ENCODE data around the gene MDM1. TPM values are rescaled to one million over a fixed set of nuclear protein-coding genes. Genes with fewer than 3 reads are reported as not detected.

MDM1 gene
- total RNA-seq, 3 donors from 2014 or later: 7.1 to 70.9 (median 11.5) TPM

- DNase-seq: no peak
- intact Hi-C loops (cut with DNase I, micrococcal nuclease): no loop called here
- no peaks in the 10 kb centered on the region for H3K4me1 ChIP-seq (ENCODE audit: low read depth)
Measured at GRCh38 chr12:68331500-68331868, 678 bp downstream of the MDM1 start.

DNA sequence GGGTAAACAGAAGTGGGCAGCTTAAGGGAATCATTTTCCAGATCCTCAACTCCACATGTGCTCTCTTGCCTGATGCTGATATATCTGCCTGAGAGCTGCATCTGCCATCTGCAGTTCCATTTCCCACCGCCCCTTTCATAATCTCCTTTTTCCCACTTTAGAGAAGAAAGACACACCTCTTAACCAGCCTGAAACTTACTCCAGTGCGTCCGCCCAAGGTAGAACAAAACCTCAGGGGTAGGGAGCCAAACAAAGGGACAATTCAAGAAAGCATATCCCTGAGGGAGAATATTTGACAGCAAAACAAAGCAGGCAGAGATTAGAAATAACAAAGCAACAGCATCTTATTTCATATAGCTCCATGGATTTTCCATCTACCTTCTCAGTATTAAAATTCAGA, 4.3 kb downstream of the MDM1 start:
- ATAC-seq: no peak
- Histone ChIP-seq H3K36me3 (ENCODE audit: low read depth) (no peaks in the 10 kb centered on the region), H3K9me3 (no peaks in the 10 kb centered on the region), H3K4me1 (ENCODE audit: low read depth) (no peaks in the 10 kb centered on the region), H3K4me3 (no peak overlapping the region)
- no peak for DNase-seq
- TF ChIP-seq, protein P1, sequence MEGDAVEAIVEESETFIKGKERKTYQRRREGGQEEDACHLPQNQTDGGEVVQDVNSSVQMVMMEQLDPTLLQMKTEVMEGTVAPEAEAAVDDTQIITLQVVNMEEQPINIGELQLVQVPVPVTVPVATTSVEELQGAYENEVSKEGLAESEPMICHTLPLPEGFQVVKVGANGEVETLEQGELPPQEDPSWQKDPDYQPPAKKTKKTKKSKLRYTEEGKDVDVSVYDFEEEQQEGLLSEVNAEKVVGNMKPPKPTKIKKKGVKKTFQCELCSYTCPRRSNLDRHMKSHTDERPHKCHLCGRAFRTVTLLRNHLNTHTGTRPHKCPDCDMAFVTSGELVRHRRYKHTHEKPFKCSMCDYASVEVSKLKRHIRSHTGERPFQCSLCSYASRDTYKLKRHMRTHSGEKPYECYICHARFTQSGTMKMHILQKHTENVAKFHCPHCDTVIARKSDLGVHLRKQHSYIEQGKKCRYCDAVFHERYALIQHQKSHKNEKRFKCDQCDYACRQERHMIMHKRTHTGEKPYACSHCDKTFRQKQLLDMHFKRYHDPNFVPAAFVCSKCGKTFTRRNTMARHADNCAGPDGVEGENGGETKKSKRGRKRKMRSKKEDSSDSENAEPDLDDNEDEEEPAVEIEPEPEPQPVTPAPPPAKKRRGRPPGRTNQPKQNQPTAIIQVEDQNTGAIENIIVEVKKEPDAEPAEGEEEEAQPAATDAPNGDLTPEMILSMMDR (IDR thresholded peaks at IDR 0.05): no peak
- intact Hi-C loops (cut with DNase I, micrococcal nuclease): no loop called here

More at GRCh38 chr12:68331500-68331868, 678 bp downstream of the MDM1 start:
- Histone ChIP-seq H3K36me3 (ENCODE audit: low read depth) (no peaks in the 10 kb centered on the region), H3K9me3 (no peaks in the 10 kb centered on the region), H3K4me3 (peak overlapping the region; percentile 52)
- TF ChIP-seq, protein P1 (IDR thresholded peaks at IDR 0.05): no peak
- ATAC-seq: no peak

DNA sequence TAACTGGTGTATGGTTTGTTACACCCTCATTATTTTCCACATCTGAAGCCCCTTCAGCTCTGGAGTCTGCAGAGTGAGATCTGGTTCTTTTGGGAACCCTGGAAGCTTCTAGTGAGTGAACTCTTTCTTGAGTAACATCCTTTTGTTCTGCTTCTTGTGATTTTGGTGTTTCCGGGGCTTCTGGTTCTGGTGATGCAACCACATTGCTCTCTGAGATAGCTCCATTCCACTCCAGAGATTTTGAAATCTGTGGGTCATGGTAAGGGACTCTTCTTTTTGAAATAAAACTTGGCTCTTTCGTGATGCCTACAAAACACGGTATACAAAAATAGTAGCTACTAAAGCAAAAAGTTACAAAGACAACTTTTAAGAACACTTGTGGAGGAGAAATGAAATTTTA, 5.4 kb downstream of the MDM1 start:
- ATAC-seq (no peak), DNase-seq (no peak)
- TF ChIP-seq, protein P1 (IDR thresholded peaks at IDR 0.05): no peak
- intact Hi-C loops (cut with DNase I, micrococcal nuclease): no loop called here
- H3K36me3 ChIP-seq (ENCODE audit: low read depth): no peaks in the 10 kb centered on the region
- H3K4me3 ChIP-seq: no peak overlapping the region
- no peaks in the 10 kb centered on the region for H3K9me3 ChIP-seq
- no peaks in the 10 kb centered on the region for H3K4me1 ChIP-seq (ENCODE audit: low read depth)

DNA sequence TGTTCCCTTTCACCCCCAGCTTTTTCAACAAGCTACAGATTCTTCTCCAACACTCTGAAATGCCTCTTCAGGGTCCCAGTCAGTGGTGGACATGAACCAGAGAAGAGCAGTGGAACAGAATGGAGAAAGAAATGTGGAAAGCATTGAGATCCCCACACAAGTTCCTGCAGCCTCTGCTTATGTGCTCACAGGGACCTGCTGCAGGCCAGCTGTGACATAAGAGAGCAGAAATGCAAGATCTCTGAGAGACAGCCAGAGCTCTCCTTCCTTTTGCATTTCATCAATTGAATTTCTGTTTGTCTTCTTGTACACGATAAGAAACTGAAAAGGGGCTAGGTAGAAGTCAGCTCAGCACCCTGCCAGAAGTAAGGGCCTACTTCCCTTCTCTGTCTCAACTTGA, 6.2 kb downstream of the MDM1 start:
- Histone ChIP-seq H3K4me1 (ENCODE audit: low read depth) (no peaks in the 10 kb centered on the region), H3K9me3 (no peaks in the 10 kb centered on the region), H3K4me3 (no peak overlapping the region), H3K36me3 (ENCODE audit: low read depth) (no peaks in the 10 kb centered on the region)
- intact Hi-C loops (cut with DNase I, micrococcal nuclease): no loop called here
- ATAC-seq (no peak), DNase-seq (no peak)
- TF ChIP-seq, protein P1 (IDR thresholded peaks at IDR 0.05): no peak

GRCh38 chr12:68324531-68324930, 7.6 kb downstream of the MDM1 start:
- intact Hi-C loops (cut with DNase I, micrococcal nuclease): no loop called here
- no peak for ATAC-seq
- H3K4me1 ChIP-seq (ENCODE audit: low read depth): no peaks in the 10 kb centered on the region
- no peaks in the 10 kb centered on the region for H3K36me3 ChIP-seq (ENCODE audit: low read depth)
- TF ChIP-seq, protein P1 (IDR thresholded peaks at IDR 0.05): no peak
- no peak for DNase-seq
- H3K4me3 ChIP-seq: no peak overlapping the region
- no peaks in the 10 kb centered on the region for H3K9me3 ChIP-seq

- Histone ChIP-seq H3K9me3 (no peaks in the 10 kb centered on the region), H3K4me3 (no peak overlapping the region), H3K4me1 (ENCODE audit: low read depth) (no peaks in the 10 kb centered on the region), H3K36me3 (ENCODE audit: low read depth) (no peaks in the 10 kb centered on the region)
- intact Hi-C loops (cut with DNase I, micrococcal nuclease): no loop called here
- DNase-seq (no peak), ATAC-seq (no peak)
- TF ChIP-seq, protein P1 (IDR thresholded peaks at IDR 0.05): no peak
Measured at GRCh38 chr12:68321140-68321539, 11.0 kb downstream of the MDM1 start.

All from mucosa of descending colon (tissue), 3 donors.